Measurements from ENCODE around the gene SF3B4.

- TF ChIP-seq POLR2A (IDR thresholded peaks at IDR 0.05; ENCODE audit: low read depth, low read length) (no peak), CTCF (conservative IDR thresholded peaks at IDR 0.05; ENCODE audit: low read depth, low read length) (no peak), FOS (IDR thresholded peaks at IDR 0.05; ENCODE audit: low read depth, low read length) (no peak), ELK1 (IDR thresholded peaks at IDR 0.05; ENCODE audit: borderline replicate concordance, low read depth, low read length) (no peak), USF2 (IDR thresholded peaks at IDR 0.05; ENCODE audit: low read depth, low read length) (no peak), BHLHE40 (IDR thresholded peaks at IDR 0.05; ENCODE audit: low read depth, low read length) (no peak), MAZ (IDR thresholded peaks at IDR 0.05; ENCODE audit: borderline replicate concordance, low read depth, low read length) (no peak), RAD21 (IDR thresholded peaks at IDR 0.05; ENCODE audit: low read length) (no peak), RCOR1 (IDR thresholded peaks at IDR 0.05; ENCODE audit: insufficient replicate concordance, low read length) (no peak), MAFK (IDR thresholded peaks at IDR 0.05; ENCODE audit: low read depth, low read length) (no peak), SMC3 (IDR thresholded peaks at IDR 0.05; ENCODE audit: low read depth, low read length) (no peak)
Observed at GRCh38 chr1:149929856-149930255, 2.3 kb upstream of the SF3B4 start.
